PC-3 (cell line): Measurements from ENCODE around the gene PUDP.

Experiments
- CTCF ChIP-seq: fragments of 300-600 bp; sonication (generic); conservative IDR thresholded peaks from 2 replicates; pipeline ENCODE4 v1.5.1; 2017; ENCODE audit warnings: antibody characterized with exemption, low read depth, mild to moderate bottlenecking, low read length
- EZH2 ChIP-seq: fragments of 300-600 bp; sonication (generic); IDR thresholded peaks from one replicate; pipeline ENCODE4 v1.6.1; 2017; ENCODE audit warnings: antibody characterized with exemption, mild to moderate bottlenecking, low read length; ENCODE audit not compliant: unreplicated experiment
- EZH2phosphoT487 ChIP-seq: fragments of 300-600 bp; sonication (generic); IDR thresholded peaks from 2 replicates; pipeline ENCODE4 v1.6.1; 2018; ENCODE audit warnings: mild to moderate bottlenecking, antibody characterized with exemption, low read length, borderline replicate concordance

GRCh38 chrX:7154041-7154597, 6.2 kb upstream of the PUDP start:
- TF ChIP-seq CTCF: no peak
- no peak for TF ChIP-seq EZH2
- no peak for TF ChIP-seq EZH2phosphoT487
